GM12878 (cell line): ENCODE data around the gene GOPC. TPM values are rescaled to one million over a fixed set of nuclear protein-coding genes. Genes with fewer than 3 reads are reported as not detected.
A peak's percentile ranks its signal among the peaks of the same experiment; 100 is the strongest.

ENCODE experiments used
- ATAC-seq: fragments of 200-7000 bp; cut with Tn5 transposase; 3 replicates; pipeline ENCODE4 v1.9.1; 2020; ENCODE audit warnings: mild to moderate bottlenecking, moderate library complexity
- BruUV-seq: library from RNA; stranded (reverse); fragments of 400-500 nt; replicated peaks from 2 replicates; lab custom pipeline; 2021; lab: Mats Ljungman, UMichigan
- CTCF ChIA-PET: fragments of 300-600 bp; sonication (Branson Sonifier 250); formaldehyde crosslinking; extraction: SDS; loops from one replicate; lab custom pipeline; 2021; ENCODE audit warnings: inconsistent platforms; lab: Yijun Ruan, JAX
- POLR2A ChIA-PET: fragments of 350-600 bp; formaldehyde crosslinking; extraction: SDS; loops from one replicate; lab custom pipeline; 2021; ENCODE audit warnings: inconsistent platforms; lab: Charles Lee
- RAD21 ChIA-PET: fragments of 300-600 bp; sonication (Branson Sonifier 250); formaldehyde crosslinking; loops from one replicate; lab custom pipeline; 2023; ENCODE audit warnings: antibody characterized with exemption; ENCODE audit not compliant: unreplicated experiment; lab: Charles Lee
- SMC1A ChIA-PET: fragments of 300-600 bp; sonication (Branson Sonifier 250); formaldehyde crosslinking; loops from one replicate; lab custom pipeline; 2023; ENCODE audit not compliant: unreplicated experiment, uncharacterized antibody; lab: Charles Lee
- DNase-seq: peaks from one replicate; pipeline ENCODE4 v3.0.0-alpha.2; 2011; ENCODE audit warnings: low read depth, low spot score
- FAIRE-seq: peaks from 3 replicates; lab custom pipeline; 2011; peaks lifted over from hg19 to GRCh38; lab: Jason Lieb, UNC
- H2AFZ ChIP-seq: 2 replicates; pipeline ENCODE4 v1.6.0; 2011; ENCODE audit warnings: low read depth, low read length, control low read depth; ENCODE audit not compliant: control insufficient read depth
- H3K27ac ChIP-seq: 2 replicates; pipeline ENCODE4 v1.5.1; 2011; ENCODE audit warnings: control low read depth; ENCODE audit not compliant: control insufficient read depth, insufficient read depth
- H3K27me3 ChIP-seq, 2 experiments: replicated peaks in 1 of 2; 2 replicates each; pipeline versions ENCODE4 v1.6.0 to v1.6.1; 2011; ENCODE audit warnings: low read length in 1 of 2; ENCODE audit not compliant: control insufficient read depth in 2 of 2, insufficient read depth in 2 of 2
- H3K36me3 ChIP-seq, 2 experiments: 2 replicates each; pipeline ENCODE4 v1.5.1; 2011; ENCODE audit warnings: low read length in 1 of 2; ENCODE audit not compliant: control insufficient read depth in 2 of 2, insufficient read depth in 2 of 2
- H3K4me1 ChIP-seq: 2 replicates; pipeline ENCODE4 v1.6.1; 2011; ENCODE audit warnings: mild to moderate bottlenecking, low read length, moderate library complexity, mixed read lengths; ENCODE audit not compliant: control insufficient read depth, insufficient read depth
- H3K4me2 ChIP-seq: 2 replicates; pipeline ENCODE4 v1.6.0; 2011; ENCODE audit warnings: control low read depth; ENCODE audit not compliant: control insufficient read depth, insufficient read depth
- H3K4me3 ChIP-seq: fragments of 200-600 bp; sonication (generic); 2 replicates; pipeline ENCODE4 v1.5.1; 2016
- H3K79me2 ChIP-seq: 2 replicates; pipeline ENCODE4 v1.6.0; 2011; ENCODE audit warnings: low read length; ENCODE audit not compliant: control insufficient read depth, insufficient read depth
- H3K9ac ChIP-seq: 2 replicates; pipeline ENCODE4 v1.8.0; 2011; ENCODE audit warnings: low read length, control low read depth, mixed read lengths; ENCODE audit not compliant: control insufficient read depth, insufficient read depth
- H3K9me3 ChIP-seq: replicated peaks from 3 replicates; pipeline ENCODE4 v1.5.1; 2011; ENCODE audit warnings: mild to moderate bottlenecking, low read length; ENCODE audit not compliant: control insufficient read depth, insufficient read depth
- H4K20me1 ChIP-seq: 2 replicates; pipeline ENCODE4 v1.6.0; 2011; ENCODE audit not compliant: control insufficient read depth, insufficient read depth
- CHD1 ChIP-seq: IDR thresholded peaks from 2 replicates; pipeline ENCODE4 v1.6.1; 2012; ENCODE audit warnings: low read depth, low read length, improper control_type of control experiment
- HDGF ChIP-seq: fragments of 450-650 bp; IDR thresholded peaks from 2 replicates; pipeline ENCODE4 v1.6.1; 2016; ENCODE audit warnings: antibody characterized with exemption
- RUNX3 ChIP-seq: IDR thresholded peaks from 2 replicates; pipeline ENCODE4 v1.6.1; 2012; ENCODE audit warnings: low read length, inconsistent platforms
- ZZZ3 ChIP-seq: IDR thresholded peaks from 2 replicates; pipeline ENCODE4 v1.6.1; 2011; ENCODE audit warnings: low read depth; ENCODE audit not compliant: control insufficient read depth, insufficient read length
- WGBS: methylation state at CpG from one replicate; pipeline ENCODE4 v1.1.6; 2016; ENCODE audit warnings: low lambda C conversion rate; ENCODE audit not compliant: insufficient replicate concordance, insufficient coverage; ENCODE audit errors: missing lambda C conversion rate; 5-methylcytosine and 5-hydroxymethylcytosine counted together
- in situ Hi-C: fragments of 300-500 bp; cut with MboI; formaldehyde crosslinking; loops from 9 replicates; pipeline ENCODE4 v1.14.3; 2018; ENCODE audit warnings: mixed read lengths
- intact Hi-C: fragments of 100-400 bp; cut with micrococcal nuclease; formaldehyde crosslinking; loops from one replicate; pipeline ENCODE4 v1.14.2; 2022; ENCODE audit not compliant: unreplicated experiment
- polyA plus RNA-seq, 11 experiments: library from polyadenylated mRNA; depleted of rRNA in 4 of 11; unstranded in 6 of 11; stranded (reverse) in 5 of 11; fragments of >200 nt; fragmentation: Nextera tagmentation in 4 of 11; fragmentation: Illumina TruSeq in 1 of 11; extraction: Ambion mirVana in 4 of 11; extraction: Trizol in 1 of 11; gene quantifications; 1 replicate in 1 of 11; 2 replicates in 10 of 11; pipeline versions ENCODE4 v1.2.1 to v1.2.3, GENCODE V29; 2011 to 2016; ENCODE audit warnings: inconsistent platforms in 2 of 11, missing spikeins in 2 of 11, low read depth in 1 of 11
- total RNA-seq, 4 experiments: library from RNA; depleted of rRNA in 3 of 4; stranded (reverse); fragments of >200 nt in 3 of 4; fragmentation: Illumina TruSeq in 1 of 4; extraction: Trizol in 1 of 4; gene quantifications; 2 replicates each; pipeline versions ENCODE4 v1.2.1 to v1.2.3, GENCODE V29; 2013 to 2021
- TF ChIP-seq, protein P1 (sequence below): fragments of 450-650 bp; IDR thresholded peaks from 2 replicates; pipeline ENCODE4 v1.6.1; 2018; ENCODE audit warnings: borderline replicate concordance, mild to moderate bottlenecking; ENCODE audit not compliant: partially characterized antibody

The GOPC gene
- total and polyA plus RNA-seq, 10 of the 15 experiments (the other 5 are each of a cell fraction or from before 2014, with no cell fraction given), result 5.8 to 28.5 (median 18.0) TPM

DNA sequence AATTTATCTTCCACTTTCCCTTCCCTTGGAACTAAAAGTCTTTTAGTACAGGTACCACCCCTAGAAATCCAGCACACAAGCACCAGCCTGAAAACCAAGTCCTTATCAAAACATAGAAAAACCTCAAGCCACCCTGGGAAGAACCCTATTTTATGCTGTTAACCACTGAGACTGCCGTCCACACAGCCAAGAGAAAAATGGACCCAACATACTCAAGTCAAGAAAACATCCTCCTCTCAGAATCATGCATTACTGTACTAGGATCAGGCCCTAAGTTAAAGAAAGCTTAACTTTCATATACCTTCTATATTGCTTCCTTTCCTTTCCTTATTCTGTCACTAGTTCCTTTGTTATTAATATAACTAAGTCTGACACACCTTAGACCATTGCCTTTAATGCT, 16.9 kb upstream of the GOPC start:
- Histone ChIP-seq H3K4me3 (no peak overlapping the region), H3K9ac (no peak overlapping the region), H3K4me1 (no peaks in the 10 kb centered on the region), H2AFZ (no peak overlapping the region), H3K9me3 (peaks cover 7% of the 10 kb centered on the region; the same call in 2 of the 3 replicates), H3K27me3 (no peaks in the 10 kb centered on the region), H3K27ac (no peak overlapping the region), H3K4me2 (no peak overlapping the region), H3K79me2 (no peaks in the 10 kb centered on the region), H3K36me3 (no peaks in the 10 kb centered on the region), H4K20me1 (no peaks in the 10 kb centered on the region)
- no peak for FAIRE-seq
- peak; percentile 70 for ATAC-seq
- ChIA-PET SMC1A (interaction anchor here (2.0 kb wide), 1 partner anchor 11 kb away, joined by 8 read pairs; no protein-coding TSS in a partner anchor), RAD21 (interaction anchor here (0.9 kb wide), 1 partner anchor 9 kb away, joined by 3 read pairs; no protein-coding TSS in a partner anchor), CTCF (no interaction called here), POLR2A (no interaction called here)
- no TSS peak for BruUV-seq
- no peak for DNase-seq
- intact Hi-C loops, result no loop called here
- in situ Hi-C loops, result no loop called here
- 7% methylated on average over 1 of the region's 1 CpG for WGBS
- TF ChIP-seq, protein P1, sequence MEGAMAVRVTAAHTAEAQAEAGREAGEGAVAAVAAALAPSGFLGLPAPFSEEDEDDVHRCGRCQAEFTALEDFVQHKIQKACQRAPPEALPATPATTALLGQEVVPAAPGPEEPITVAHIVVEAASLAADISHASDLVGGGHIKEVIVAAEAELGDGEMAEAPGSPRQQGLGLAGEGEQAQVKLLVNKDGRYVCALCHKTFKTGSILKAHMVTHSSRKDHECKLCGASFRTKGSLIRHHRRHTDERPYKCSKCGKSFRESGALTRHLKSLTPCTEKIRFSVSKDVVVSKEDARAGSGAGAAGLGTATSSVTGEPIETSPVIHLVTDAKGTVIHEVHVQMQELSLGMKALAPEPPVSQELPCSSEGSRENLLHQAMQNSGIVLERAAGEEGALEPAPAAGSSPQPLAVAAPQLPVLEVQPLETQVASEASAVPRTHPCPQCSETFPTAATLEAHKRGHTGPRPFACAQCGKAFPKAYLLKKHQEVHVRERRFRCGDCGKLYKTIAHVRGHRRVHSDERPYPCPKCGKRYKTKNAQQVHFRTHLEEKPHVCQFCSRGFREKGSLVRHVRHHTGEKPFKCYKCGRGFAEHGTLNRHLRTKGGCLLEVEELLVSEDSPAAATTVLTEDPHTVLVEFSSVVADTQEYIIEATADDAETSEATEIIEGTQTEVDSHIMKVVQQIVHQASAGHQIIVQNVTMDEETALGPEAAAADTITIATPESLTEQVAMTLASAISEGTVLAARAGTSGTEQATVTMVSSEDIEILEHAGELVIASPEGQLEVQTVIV, result no peak
- TF ChIP-seq HDGF, result no peak
- peak; percentile 35; the same call in 1 of the 2 replicates for TF ChIP-seq RUNX3
- TF ChIP-seq ZZZ3, result no peak
- TF ChIP-seq CHD1, result no peak
